Skeletal muscle tissue (tissue), 4 donors: Measurements from ENCODE around the gene PIK3R1. TPM values are rescaled to one million over a fixed set of nuclear protein-coding genes. Genes with fewer than 3 reads are reported as not detected.
A peak's percentile ranks its signal among the peaks of the same experiment; 100 is the strongest.

Source experiments
- H3K27ac ChIP-seq: one replicate; pipeline ENCODE4 v1.7.0; 2013; ENCODE audit warnings: mild to moderate bottlenecking, low read depth, low read length, inconsistent platforms
- H3K27me3 ChIP-seq, 3 donors: one replicate each; pipeline ENCODE4 v1.7.0; 2013; ENCODE audit warnings: low read length in 3 of 3; ENCODE audit not compliant: control insufficient read depth in 3 of 3, insufficient read depth in 3 of 3
- H3K36me3 ChIP-seq, 3 donors: one replicate each; pipeline ENCODE4 v1.7.0; 2013; ENCODE audit warnings: low read length in 3 of 3; ENCODE audit not compliant: control insufficient read depth in 3 of 3, insufficient read depth in 3 of 3
- H3K4me1 ChIP-seq, 3 donors: one replicate each; pipeline ENCODE4 v1.7.0; 2013; ENCODE audit warnings: low read length in 3 of 3, mild to moderate bottlenecking in 3 of 3; ENCODE audit not compliant: control insufficient read depth in 3 of 3, insufficient read depth in 3 of 3
- H3K4me3 ChIP-seq, 3 donors: one replicate each; pipeline ENCODE4 v1.7.0; 2013; ENCODE audit warnings: low read length in 3 of 3
- H3K9ac ChIP-seq, 3 donors: one replicate each; pipeline ENCODE4 v1.7.0; 2013; ENCODE audit warnings: low read length in 3 of 3, mild to moderate bottlenecking in 3 of 3, moderate library complexity in 2 of 3, low read depth in 1 of 3
- H3K9me3 ChIP-seq, 3 donors: one replicate each; pipeline ENCODE4 v1.7.0; 2013; ENCODE audit warnings: low read length in 3 of 3; ENCODE audit not compliant: control insufficient read depth in 3 of 3
- total RNA-seq: library from RNA; depleted of rRNA; stranded (reverse); fragments of >200 nt; gene quantifications from one replicate; pipeline ENCODE4 v1.2.3, GENCODE V29; 2014
- donor health status: Osteomylitis.

PIK3R1 gene
- total RNA-seq, 1 donor from 2014 or later, result 33.4 TPM

DNA sequence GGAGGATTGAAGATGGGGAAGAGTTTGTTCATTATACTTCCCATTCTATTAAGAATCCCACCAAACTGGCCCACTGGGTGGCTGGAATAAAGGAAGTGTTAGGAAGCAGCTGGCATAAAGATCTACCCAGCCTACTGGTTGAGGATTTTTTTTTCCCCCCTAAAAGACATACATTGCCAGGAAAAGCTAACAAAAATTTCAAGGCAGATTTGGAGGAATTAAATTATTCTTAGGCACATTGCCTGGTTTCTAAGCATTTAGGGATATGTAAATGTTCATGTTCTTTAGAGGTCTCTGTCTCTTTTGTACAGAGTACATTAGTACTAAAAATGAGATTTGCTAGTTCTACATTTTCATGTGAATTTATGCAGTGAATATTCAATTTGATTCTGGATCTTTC, 8.3 kb downstream of the PIK3R1 start:
- Histone ChIP-seq H3K4me3 (no peak overlapping the region), H3K27ac (no peak overlapping the region), H3K36me3 (peaks cover 2 to 15% (median 11%) of the 10 kb centered on the region in 3 donors), H3K4me1 (peaks cover 23 to 43% (median 34%) of the 10 kb centered on the region in 3 donors), H3K9ac (no peak overlapping the region), H3K27me3 (no peaks in the 10 kb centered on the region), H3K9me3 (no peaks in the 10 kb centered on the region)

DNA sequence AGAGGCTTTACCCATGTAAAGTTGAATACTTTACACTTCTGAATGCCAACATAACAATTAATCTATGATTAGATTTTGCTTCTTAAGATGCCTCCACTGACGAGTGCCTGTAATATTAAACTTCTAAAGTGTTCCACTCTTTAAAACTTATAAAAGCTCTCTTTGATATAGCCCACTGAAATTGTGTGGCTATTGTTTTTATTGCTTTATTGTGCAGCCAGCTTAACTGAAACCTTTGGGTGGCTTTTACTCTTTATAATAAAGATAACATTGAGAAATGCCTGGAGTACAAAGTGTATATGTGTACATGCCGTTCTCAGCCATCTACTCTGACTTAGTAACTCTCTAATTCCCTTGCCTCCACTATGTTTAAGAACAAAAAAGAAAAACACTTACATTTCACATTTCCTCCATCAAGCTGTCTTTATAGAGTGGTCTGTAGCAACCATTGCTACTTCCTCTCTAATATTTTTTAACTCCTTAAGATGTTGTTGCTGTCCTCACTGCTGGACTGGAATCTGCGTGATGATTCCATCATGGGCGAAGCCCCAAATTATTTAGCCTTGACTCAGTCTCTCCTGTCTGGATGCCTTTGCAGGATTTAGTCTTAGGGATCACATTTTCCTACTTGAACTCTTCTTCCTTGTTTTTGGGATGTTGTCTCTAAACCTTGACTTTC, 9.1 kb downstream of the PIK3R1 start:
- Histone ChIP-seq H3K27me3 (no peaks in the 10 kb centered on the region), H3K9me3 (no peaks in the 10 kb centered on the region), H3K4me3 (no peak overlapping the region), H3K27ac (no peak overlapping the region), H3K4me1 (peaks cover 18 to 43% (median 31%) of the 10 kb centered on the region in 3 donors), H3K36me3 (peaks cover 2 to 15% (median 11%) of the 10 kb centered on the region in 3 donors), H3K9ac (no peak overlapping the region)

DNA sequence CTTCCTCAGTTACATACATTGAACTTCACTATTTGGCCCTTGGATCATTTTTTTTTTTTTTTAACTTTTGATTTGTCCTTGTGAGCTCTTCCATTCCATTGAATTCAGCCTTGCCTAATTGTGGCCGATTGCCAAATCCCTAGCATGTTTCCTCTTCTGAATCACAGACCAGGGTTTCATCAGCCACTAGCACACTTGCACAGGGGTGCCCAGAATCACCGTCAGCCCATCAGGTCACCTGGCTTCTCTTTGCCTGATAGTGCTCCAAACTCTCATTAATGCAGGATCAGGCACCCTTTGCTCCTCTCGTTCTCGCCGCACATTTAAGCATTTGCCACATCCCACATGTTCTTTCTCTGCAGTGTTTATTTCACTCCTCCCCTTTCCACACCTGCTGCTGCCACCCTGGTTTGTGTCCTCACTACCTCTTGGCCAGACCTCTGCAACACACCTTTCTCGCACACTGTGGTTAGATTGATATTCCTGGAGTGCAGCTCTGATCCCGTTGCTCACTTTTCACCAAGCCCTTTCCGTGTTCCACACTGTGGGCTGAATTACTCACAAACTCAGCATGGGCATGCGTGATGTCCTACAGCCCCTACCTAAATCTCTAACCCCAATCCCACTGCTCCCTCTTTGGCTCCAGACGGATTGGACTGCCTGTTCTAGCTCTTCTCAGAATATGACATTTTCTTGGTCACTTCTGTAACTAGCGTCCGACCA, 9.8 kb downstream of the PIK3R1 start:
- peaks cover 20 to 47% (median 37%) of the 10 kb centered on the region in 3 donors for H3K4me1 ChIP-seq

DNA sequence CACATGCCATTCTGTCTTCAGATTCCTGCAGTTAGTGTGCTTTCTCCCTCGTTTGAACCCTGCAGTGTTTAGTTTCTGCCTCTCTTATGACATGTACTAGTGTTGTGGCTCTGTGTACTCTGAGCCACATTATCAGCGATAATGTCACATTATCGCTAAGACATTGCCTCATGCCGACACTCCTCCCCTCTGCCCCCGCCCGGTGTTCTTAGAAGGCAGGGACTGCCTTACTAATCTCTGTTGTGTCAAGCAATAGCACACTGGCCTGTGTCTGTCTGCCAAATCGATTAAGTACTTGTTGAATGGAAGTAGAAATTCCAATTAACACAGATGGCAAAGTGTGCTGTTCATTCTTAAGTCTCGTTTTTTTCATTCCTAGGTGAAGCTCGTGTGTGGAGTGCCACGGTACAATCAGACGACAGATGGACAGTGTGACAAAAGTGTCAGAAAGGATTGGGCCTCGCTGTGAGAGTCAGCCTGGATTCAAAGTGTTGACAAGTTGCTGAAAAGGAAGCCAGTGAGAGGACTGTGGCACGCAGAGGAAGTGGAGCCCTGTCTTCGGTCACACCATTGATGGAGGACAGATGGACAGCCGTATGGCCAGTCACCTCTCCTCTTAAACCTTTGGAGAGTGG, 10.5 kb downstream of the PIK3R1 start:
- H3K36me3 ChIP-seq, result peaks cover 0 to 15% (median 11%) of the 10 kb centered on the region in 3 donors
- H3K9ac ChIP-seq, result no peak overlapping the region
- no peak overlapping the region for H3K27ac ChIP-seq
- H3K4me1 ChIP-seq, result peaks cover 26 to 51% (median 44%) of the 10 kb centered on the region in 3 donors
- no peaks in the 10 kb centered on the region for H3K27me3 ChIP-seq
- no peaks in the 10 kb centered on the region for H3K9me3 ChIP-seq
- H3K4me3 ChIP-seq, result no peak overlapping the region

More for the DNA sequence above, 9.8 kb downstream of the PIK3R1 start:
- peak overlapping the region in 1 of 3 donors; percentile 30 for H3K4me3 ChIP-seq
- H3K27me3 ChIP-seq, result no peaks in the 10 kb centered on the region
- no peaks in the 10 kb centered on the region for H3K9me3 ChIP-seq
- H3K36me3 ChIP-seq, result peaks cover 0 to 15% (median 11%) of the 10 kb centered on the region in 3 donors
- H3K9ac ChIP-seq, result no peak overlapping the region
- no peak overlapping the region for H3K27ac ChIP-seq

DNA sequence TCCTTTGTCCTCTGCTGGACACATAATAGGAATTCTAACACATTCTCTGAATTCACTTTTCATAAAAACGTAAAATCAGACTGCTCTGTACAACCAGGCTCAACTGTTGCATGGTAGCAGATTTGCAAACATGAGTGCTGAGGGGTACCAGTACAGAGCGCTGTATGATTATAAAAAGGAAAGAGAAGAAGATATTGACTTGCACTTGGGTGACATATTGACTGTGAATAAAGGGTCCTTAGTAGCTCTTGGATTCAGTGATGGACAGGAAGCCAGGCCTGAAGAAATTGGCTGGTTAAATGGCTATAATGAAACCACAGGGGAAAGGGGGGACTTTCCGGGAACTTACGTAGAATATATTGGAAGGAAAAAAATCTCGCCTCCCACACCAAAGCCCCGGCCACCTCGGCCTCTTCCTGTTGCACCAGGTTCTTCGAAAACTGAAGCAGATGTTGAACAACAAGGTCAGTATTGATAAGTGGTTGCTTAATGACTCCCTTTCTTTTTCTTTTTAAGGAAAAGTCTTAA, 11.1 kb downstream of the PIK3R1 start:
- Histone ChIP-seq H3K9me3 (no peaks in the 10 kb centered on the region), H3K4me3 (no peak overlapping the region), H3K27ac (no peak overlapping the region), H3K9ac (no peak overlapping the region), H3K4me1 (peaks cover 32 to 57% (median 50%) of the 10 kb centered on the region in 3 donors), H3K27me3 (no peaks in the 10 kb centered on the region), H3K36me3 (peaks cover 0 to 15% (median 11%) of the 10 kb centered on the region in 3 donors)

DNA sequence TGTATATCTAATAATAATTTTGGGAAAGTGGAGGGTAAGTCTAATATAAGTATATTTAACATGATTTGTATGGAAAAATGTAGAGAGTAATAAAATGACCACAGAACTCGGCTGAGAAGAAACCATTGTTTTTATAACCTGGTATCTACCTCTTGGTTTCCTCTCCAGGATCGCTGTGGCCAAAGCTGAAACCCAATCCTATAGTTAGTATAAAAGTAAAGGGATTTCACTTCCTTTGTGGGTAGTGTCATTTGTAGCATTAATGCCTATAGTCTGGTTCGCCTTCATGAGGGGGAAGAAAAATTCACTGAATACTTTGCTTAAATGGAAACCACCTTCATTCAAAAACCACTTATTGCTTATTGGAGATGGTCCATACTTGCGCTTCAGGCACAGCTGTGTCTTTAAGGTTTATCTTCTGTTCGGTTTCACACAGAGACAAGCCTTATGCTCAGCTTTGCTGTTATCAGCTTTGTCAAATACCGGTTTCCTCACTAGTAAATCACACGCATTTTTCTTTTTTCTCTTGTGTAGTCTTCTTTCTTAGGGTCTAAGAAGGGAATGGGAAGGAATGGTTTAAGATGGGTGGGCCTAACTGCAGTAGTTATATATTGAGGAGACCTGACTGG, 12.1 kb downstream of the PIK3R1 start:
- Histone ChIP-seq H3K36me3 (peaks cover 0 to 15% (median 11%) of the 10 kb centered on the region in 3 donors), H3K4me3 (no peak overlapping the region), H3K9ac (no peak overlapping the region), H3K27me3 (no peaks in the 10 kb centered on the region), H3K27ac (no peak overlapping the region), H3K9me3 (no peaks in the 10 kb centered on the region), H3K4me1 (peaks cover 38 to 54% (median 54%) of the 10 kb centered on the region in 3 donors)

DNA sequence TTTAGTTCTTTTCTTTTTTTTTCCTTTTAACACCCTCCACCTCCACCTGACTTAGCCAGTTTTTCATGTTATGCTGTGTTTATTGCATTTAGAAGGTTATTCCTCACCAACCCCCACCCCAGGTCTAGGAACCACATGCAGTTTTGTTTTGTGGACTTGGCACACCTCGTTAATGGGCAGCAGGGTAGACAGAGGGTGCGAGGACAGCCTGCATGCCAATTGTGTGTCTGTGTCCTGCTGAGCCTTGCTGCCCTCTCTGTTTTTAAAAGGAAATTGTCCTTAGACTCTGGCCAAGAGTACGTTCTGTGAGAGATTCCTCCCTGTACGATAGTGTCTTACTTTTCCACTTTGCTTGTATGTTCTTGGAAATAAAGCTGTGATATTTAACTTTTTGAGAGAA, 13.9 kb downstream of the PIK3R1 start:
- H3K4me1 ChIP-seq, result peaks cover 41 to 48% (median 46%) of the 10 kb centered on the region in 3 donors
- no peak overlapping the region for H3K27ac ChIP-seq
- H3K27me3 ChIP-seq, result no peaks in the 10 kb centered on the region
- peaks cover 0 to 15% (median 11%) of the 10 kb centered on the region in 3 donors for H3K36me3 ChIP-seq
- H3K4me3 ChIP-seq, result no peak overlapping the region
- no peak overlapping the region for H3K9ac ChIP-seq
- H3K9me3 ChIP-seq, result no peaks in the 10 kb centered on the region

DNA sequence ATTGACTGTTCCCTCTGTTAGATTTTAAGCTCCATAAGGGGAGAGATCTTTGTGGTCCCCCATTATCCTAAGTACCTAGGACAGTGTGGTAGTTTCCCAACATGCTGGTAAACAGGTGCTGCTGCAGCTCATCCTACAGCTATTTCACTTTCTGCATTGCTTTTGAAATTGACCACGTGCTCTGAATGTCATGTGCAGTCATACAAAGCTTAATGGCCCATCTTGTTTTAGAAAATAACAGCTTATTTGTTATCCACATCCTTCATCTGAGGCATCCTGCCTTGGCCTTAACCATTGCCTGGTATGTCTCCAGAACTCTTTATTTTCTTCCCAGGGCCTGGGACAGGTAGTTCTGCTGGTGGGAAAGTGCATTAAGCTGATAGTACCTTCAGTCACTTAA, 14.7 kb downstream of the PIK3R1 start:
- Histone ChIP-seq H3K36me3 (peaks cover 0 to 15% (median 11%) of the 10 kb centered on the region in 3 donors), H3K27me3 (no peaks in the 10 kb centered on the region), H3K9ac (no peak overlapping the region), H3K27ac (no peak overlapping the region), H3K4me1 (peaks cover 34 to 39% (median 39%) of the 10 kb centered on the region in 3 donors), H3K4me3 (no peak overlapping the region), H3K9me3 (no peaks in the 10 kb centered on the region)

DNA sequence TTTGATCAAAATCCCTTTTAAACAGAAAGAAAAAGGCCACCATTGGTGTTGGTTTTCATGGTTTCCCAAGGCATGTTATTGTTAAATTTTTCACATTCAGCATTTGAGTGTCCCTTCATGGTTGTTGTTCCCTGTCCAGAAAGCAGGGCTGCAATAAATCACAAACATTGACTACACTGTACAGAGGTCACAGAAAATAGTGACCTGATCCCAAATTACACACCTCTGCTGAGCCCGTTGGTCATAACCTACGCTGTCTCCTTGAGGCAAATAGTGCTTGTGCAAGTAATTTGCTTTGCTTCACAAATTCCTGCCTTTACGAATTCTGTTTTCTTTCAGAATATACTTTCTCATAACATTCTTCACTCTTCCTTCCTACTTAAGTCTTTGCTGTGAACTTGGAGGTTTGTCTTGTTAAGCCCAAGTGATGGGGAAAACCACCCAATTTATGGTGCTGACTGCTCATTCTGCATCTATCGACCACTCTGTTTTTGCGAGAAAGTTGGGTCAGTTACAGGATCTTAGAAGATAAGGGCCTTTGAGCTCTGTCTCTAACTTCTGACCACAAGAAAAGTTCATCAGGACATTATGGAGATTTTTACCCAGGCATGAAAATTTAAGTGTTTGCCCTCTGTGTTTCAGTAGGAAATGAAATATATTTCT, 16.0 kb downstream of the PIK3R1 start:
- no peaks in the 10 kb centered on the region for H3K27me3 ChIP-seq
- peaks cover 27 to 30% (median 28%) of the 10 kb centered on the region in 3 donors for H3K4me1 ChIP-seq
- H3K27ac ChIP-seq, result no peak overlapping the region
- H3K4me3 ChIP-seq, result no peak overlapping the region
- no peaks in the 10 kb centered on the region for H3K9me3 ChIP-seq
- peaks cover 0 to 11% (median 9%) of the 10 kb centered on the region in 3 donors for H3K36me3 ChIP-seq
- H3K9ac ChIP-seq, result no peak overlapping the region
